ENCODE measurements around the gene HOXB8. TPM values are rescaled to one million over a fixed set of nuclear protein-coding genes. Genes with fewer than 3 reads are reported as not detected.

Gene HOXB8
- total and polyA plus RNA-seq, 10 of the 15 experiments (the other 5 are each of a cell fraction or from before 2014, with no cell fraction given) = 0.21 TPM; not detected in 9

DNA sequence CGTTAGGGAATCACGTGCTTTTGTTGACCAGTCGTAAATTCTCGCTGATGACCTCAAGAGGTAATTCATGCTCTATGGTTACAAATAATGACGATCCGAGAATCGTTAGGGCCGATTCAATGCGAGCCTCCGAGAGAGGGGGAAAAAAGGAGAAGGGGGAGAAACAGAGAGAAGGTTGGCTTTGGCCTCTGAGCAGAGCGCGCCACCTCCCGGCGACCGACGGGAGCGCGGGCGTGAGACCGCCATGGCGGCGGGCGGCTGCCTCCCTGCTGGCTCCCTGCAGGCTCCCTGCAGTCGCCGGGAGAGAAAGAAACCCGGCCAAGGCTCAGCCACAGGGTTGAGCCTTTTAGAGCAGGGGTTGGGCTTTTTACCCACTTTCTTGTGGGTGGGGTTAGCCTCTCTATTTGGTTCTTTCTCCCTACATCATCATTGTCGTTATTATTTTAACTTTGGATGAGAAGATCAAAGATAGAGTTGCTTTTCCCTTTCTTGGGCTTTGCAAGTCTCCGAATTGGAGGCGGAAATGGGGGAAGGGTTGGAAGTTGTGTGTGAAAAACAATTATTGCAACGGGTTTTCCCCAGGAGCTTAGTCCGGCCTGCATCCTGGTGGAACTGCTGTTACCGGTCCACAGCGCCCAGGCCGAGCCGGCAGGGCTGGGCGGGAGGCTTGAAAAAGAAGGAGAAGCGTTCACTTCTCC is 21.1 kb downstream of the HOXB8 start (continued):
- TF ChIP-seq MTA3 (IDR thresholded peaks at IDR 0.05; ENCODE audit: borderline replicate concordance, low read length) (no peak), IKZF2 (IDR thresholded peaks at IDR 0.05) (no peak), NFXL1 (IDR thresholded peaks at IDR 0.05; ENCODE audit: borderline replicate concordance) (no peak), PBX3 (IDR thresholded peaks at IDR 0.05; ENCODE audit: insufficient replicate concordance, low read depth, low read length) (no peak), HDAC6 (IDR thresholded peaks at IDR 0.05; ENCODE audit: unreplicated experiment) (no peak), ZSCAN29 (IDR thresholded peaks at IDR 0.05) (no peak), SIN3A (IDR thresholded peaks at IDR 0.05; ENCODE audit: low read depth, low read length) (no peak), SUPT20H (IDR thresholded peaks at IDR 0.05; ENCODE audit: borderline replicate concordance, control insufficient read depth, low read depth, low read length) (no peak), HCFC1 (IDR thresholded peaks at IDR 0.05; ENCODE audit: low read length) (no peak), YBX1 (IDR thresholded peaks at IDR 0.05) (no peak), ZBED1 (IDR thresholded peaks at IDR 0.05; ENCODE audit: borderline replicate concordance) (no peak), SMAD5 (IDR thresholded peaks at IDR 0.05; ENCODE audit: low read depth) (no peak), RB1 (IDR thresholded peaks at IDR 0.05; ENCODE audit: borderline replicate concordance) (peak; percentile 53; the same call in 1 of the 2 replicates), CREB1 (IDR thresholded peaks at IDR 0.05; ENCODE audit: low read depth) (0 out of 2 replicates have a peak, but pooled peaks have one; percentile 11), CHD2 (IDR thresholded peaks at IDR 0.05; ENCODE audit: borderline replicate concordance, low read depth, low read length) (0 out of 2 replicates have a peak, but pooled peaks have one; percentile 26), RBBP5 (conservative IDR thresholded peaks at IDR 0.05) (no peak), SIX5 (IDR thresholded peaks at IDR 0.05; ENCODE audit: low read depth, low read length, severe bottlenecking) (no peak), NBN (IDR thresholded peaks at IDR 0.05) (no peak), JUNB (IDR thresholded peaks at IDR 0.05) (no peak)
- TF ChIP-seq, protein P1, sequence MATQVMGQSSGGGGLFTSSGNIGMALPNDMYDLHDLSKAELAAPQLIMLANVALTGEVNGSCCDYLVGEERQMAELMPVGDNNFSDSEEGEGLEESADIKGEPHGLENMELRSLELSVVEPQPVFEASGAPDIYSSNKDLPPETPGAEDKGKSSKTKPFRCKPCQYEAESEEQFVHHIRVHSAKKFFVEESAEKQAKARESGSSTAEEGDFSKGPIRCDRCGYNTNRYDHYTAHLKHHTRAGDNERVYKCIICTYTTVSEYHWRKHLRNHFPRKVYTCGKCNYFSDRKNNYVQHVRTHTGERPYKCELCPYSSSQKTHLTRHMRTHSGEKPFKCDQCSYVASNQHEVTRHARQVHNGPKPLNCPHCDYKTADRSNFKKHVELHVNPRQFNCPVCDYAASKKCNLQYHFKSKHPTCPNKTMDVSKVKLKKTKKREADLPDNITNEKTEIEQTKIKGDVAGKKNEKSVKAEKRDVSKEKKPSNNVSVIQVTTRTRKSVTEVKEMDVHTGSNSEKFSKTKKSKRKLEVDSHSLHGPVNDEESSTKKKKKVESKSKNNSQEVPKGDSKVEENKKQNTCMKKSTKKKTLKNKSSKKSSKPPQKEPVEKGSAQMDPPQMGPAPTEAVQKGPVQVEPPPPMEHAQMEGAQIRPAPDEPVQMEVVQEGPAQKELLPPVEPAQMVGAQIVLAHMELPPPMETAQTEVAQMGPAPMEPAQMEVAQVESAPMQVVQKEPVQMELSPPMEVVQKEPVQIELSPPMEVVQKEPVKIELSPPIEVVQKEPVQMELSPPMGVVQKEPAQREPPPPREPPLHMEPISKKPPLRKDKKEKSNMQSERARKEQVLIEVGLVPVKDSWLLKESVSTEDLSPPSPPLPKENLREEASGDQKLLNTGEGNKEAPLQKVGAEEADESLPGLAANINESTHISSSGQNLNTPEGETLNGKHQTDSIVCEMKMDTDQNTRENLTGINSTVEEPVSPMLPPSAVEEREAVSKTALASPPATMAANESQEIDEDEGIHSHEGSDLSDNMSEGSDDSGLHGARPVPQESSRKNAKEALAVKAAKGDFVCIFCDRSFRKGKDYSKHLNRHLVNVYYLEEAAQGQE (IDR thresholded peaks at IDR 0.05; ENCODE audit: low read depth, low read length) = no peak
- TF ChIP-seq, protein P2, sequence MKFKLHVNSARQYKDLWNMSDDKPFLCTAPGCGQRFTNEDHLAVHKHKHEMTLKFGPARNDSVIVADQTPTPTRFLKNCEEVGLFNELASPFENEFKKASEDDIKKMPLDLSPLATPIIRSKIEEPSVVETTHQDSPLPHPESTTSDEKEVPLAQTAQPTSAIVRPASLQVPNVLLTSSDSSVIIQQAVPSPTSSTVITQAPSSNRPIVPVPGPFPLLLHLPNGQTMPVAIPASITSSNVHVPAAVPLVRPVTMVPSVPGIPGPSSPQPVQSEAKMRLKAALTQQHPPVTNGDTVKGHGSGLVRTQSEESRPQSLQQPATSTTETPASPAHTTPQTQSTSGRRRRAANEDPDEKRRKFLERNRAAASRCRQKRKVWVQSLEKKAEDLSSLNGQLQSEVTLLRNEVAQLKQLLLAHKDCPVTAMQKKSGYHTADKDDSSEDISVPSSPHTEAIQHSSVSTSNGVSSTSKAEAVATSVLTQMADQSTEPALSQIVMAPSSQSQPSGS (IDR thresholded peaks at IDR 0.05; ENCODE audit: low read length) = no peak
- TF ChIP-seq, protein P3, sequence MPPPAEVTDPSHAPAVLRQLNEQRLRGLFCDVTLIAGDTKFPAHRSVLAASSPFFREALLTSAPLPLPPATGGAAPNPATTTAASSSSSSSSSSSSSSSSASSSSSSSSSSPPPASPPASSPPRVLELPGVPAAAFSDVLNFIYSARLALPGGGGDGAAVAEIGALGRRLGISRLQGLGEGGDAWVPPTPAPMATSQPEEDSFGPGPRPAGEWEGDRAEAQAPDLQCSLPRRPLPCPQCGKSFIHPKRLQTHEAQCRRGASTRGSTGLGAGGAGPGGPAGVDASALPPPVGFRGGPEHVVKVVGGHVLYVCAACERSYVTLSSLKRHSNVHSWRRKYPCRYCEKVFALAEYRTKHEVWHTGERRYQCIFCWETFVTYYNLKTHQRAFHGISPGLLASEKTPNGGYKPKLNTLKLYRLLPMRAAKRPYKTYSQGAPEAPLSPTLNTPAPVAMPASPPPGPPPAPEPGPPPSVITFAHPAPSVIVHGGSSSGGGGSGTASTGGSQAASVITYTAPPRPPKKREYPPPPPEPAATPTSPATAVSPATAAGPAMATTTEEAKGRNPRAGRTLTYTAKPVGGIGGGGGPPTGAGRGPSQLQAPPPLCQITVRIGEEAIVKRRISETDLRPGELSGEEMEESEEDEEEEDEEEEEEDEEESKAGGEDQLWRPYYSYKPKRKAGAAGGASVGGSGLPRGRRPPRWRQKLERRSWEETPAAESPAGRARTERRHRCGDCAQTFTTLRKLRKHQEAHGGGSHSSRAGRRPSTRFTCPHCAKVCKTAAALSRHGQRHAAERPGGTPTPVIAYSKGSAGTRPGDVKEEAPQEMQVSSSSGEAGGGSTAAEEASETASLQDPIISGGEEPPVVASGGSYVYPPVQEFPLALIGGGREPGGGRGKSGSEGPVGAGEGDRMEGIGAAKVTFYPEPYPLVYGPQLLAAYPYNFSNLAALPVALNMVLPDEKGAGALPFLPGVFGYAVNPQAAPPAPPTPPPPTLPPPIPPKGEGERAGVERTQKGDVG (CRISPR knock-in tag; IDR thresholded peaks at IDR 0.05) = no peak
